ENCODE results near the gene NSUN2.

NSUN2 gene

DNA sequence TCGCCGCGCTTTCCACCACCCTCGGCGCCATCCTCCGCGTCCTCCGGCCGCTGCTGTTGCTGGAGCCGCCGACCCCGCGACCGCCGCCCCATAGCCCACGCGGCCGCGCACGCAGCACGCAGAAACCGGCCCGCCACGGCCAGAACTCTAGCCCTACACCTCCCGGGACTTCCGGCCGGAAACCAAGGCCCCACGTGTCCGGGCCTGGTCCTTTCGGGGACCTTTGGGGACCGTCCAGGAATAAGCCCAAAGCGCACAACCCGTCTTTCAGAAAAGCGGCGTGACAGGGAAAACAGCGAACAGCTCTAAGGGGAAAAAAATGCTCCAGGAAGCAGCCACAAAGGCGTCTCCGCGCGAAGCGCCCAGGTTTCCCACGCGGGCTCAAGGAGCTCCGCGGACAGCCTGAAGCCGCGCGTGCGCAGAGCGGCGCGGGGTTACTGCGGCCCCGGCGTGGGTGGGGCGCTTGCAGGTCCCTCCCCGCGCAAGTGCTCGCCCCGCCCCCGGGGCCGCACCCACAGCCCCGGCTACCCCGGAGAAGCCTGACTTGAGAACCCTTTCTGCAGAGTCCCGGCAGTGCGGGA lies at the start of gene NSUN2, which contains the start of gene SRD5A1:
Gene NSUN2, minus strand, starts transcription at position 157 of the 581 bp plus-strand sequence. Its CDS starts 65 bp downstream, at position 92.
Gene SRD5A1, plus strand, starts transcription at position 553 of the 581 bp plus-strand sequence. CDS start 137 bp downstream, outside the sequence.
- Histone ChIP-seq H3K4me1 (ENCODE audit: control insufficient read depth, insufficient read depth, low read length) (no peaks in the 10 kb centered on the region; the same call in 1 of the 2 replicates), H3K4me3 (ENCODE audit: low read length) (peak within 1 kb of the TSS; percentile 57), H3K9me3 (ENCODE audit: control insufficient read depth, insufficient read depth, low read length) (no peaks in the 10 kb centered on the region), H3K27ac (ENCODE audit: low read length) (no peak within 1 kb of the TSS), H3K27me3 (ENCODE audit: control insufficient read depth, insufficient read depth, low read length) (no peaks in the 10 kb centered on the region), H3K36me3 (ENCODE audit: control insufficient read depth, insufficient read depth, low read length) (peaks cover 7% of the 10 kb centered on the region; the same call in 1 of the 2 replicates)
- DNase-seq (ENCODE audit: low read depth, low spot score), result peak; percentile 47
- no CpG with 5 or more reads among the region's 66 CpGs for WGBS (ENCODE audit: insufficient coverage, insufficient read length)

DNA sequence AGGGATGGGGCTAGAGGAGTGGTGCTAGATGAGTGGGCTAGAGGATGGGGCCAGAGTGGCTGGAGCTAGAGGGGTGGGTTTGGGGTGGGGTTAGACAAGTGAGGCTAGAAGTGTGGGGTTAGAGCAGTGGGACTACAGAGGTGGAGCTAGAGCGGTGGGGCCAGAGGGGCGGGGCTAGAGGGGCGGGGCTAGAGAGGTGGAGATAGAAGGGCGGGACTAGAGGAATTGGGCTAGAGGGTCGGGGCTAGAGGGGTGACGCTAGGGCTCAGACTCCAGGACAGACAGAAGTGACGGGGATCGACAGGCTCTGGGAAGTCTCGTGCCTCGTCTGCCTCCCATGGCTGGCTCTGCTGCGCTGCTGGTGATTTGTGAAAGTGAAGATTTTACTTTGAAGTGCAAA lies 49.4 kb upstream of the NSUN2 start:
- Histone ChIP-seq H3K27ac (ENCODE audit: low read length) (no peak overlapping the region), H3K4me1 (ENCODE audit: control insufficient read depth, insufficient read depth, low read length) (no peaks in the 10 kb centered on the region), H3K9me3 (ENCODE audit: control insufficient read depth, insufficient read depth, low read length) (no peaks in the 10 kb centered on the region), H3K4me3 (ENCODE audit: low read length) (no peak overlapping the region), H3K36me3 (ENCODE audit: control insufficient read depth, insufficient read depth, low read length) (no peaks in the 10 kb centered on the region), H3K27me3 (ENCODE audit: control insufficient read depth, insufficient read depth, low read length) (no peaks in the 10 kb centered on the region)
- no CpG with 5 or more reads among the region's 11 CpGs for WGBS (ENCODE audit: insufficient coverage, insufficient read length)
- no peak for DNase-seq (ENCODE audit: low read depth, low spot score)

DNA sequence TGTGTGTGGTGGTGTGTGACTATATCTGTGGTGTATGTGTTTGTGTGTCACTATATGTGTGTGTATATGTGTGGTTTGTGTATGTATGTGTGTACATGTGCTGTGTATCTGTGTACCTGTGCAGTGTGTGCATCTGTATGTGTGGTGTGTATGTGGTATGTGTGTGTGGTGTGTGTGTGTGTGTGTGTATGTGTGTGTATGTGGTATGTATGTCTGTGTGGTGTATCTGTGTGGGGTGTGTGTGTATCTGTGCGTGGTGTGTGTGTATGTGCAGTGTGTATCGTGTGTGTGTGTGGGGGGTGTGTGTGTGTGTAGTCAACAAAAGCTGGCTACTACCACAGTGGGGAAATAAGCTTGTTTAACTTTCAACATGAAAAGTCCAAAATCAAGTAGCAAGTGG lies 48.8 kb upstream of the NSUN2 start:
- H3K36me3 ChIP-seq (ENCODE audit: control insufficient read depth, insufficient read depth, low read length), result no peaks in the 10 kb centered on the region
- no peak overlapping the region for H3K27ac ChIP-seq (ENCODE audit: low read length)
- WGBS (ENCODE audit: insufficient coverage, insufficient read length), result 100% methylated on average over 2 of the region's 2 CpGs
- H3K4me1 ChIP-seq (ENCODE audit: control insufficient read depth, insufficient read depth, low read length), result no peaks in the 10 kb centered on the region
- H3K9me3 ChIP-seq (ENCODE audit: control insufficient read depth, insufficient read depth, low read length), result no peaks in the 10 kb centered on the region
- no peak overlapping the region for H3K4me3 ChIP-seq (ENCODE audit: low read length)
- DNase-seq (ENCODE audit: low read depth, low spot score), result no peak
- no peaks in the 10 kb centered on the region for H3K27me3 ChIP-seq (ENCODE audit: control insufficient read depth, insufficient read depth, low read length)

DNA sequence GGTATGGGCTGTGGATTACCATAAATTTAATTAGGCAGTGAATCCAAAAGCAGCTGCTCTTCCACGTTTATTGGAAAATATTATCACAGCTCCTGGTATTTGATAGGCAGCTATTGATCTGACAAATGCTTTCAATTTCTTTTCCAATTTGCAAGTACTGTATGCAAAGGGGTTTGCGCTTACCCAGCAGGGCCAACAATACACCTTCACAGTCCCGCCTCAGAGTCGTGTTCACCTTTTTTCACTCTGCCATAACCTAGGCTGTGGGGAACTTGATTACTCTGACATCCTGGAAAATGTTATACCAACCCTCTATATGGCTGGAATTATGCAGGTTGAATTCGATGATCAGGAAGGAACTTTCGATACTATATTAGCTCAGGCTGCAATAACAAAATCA lies 48.1 kb upstream of the NSUN2 start:
- Histone ChIP-seq H3K4me3 (ENCODE audit: low read length) (no peak overlapping the region), H3K27ac (ENCODE audit: low read length) (no peak overlapping the region), H3K9me3 (ENCODE audit: control insufficient read depth, insufficient read depth, low read length) (no peaks in the 10 kb centered on the region), H3K27me3 (ENCODE audit: control insufficient read depth, insufficient read depth, low read length) (no peaks in the 10 kb centered on the region), H3K4me1 (ENCODE audit: control insufficient read depth, insufficient read depth, low read length) (no peaks in the 10 kb centered on the region), H3K36me3 (ENCODE audit: control insufficient read depth, insufficient read depth, low read length) (no peaks in the 10 kb centered on the region)
- DNase-seq (ENCODE audit: low read depth, low spot score), result no peak
- no CpG with 5 or more reads among the region's 6 CpGs for WGBS (ENCODE audit: insufficient coverage, insufficient read length)

DNA sequence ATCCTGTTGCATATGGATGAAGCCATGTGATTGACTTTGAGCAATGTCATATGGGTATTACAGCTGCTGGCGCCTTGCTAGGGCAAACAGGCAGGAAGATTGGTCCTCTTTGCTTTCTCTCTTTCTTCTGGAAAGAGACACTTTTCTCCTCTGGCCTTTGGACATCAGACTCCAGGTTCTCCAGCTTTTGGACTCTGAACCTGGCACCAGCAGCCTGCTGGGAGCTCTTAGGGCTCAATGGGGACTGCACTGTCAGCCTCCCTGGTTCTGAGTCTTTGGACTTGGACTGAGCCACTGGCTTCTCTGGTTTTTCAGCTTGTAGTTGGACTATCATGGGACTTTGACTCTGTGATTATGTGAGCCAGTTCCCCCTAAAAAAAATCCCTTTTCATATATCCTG lies 45.5 kb upstream of the NSUN2 start:
- no peaks in the 10 kb centered on the region for H3K27me3 ChIP-seq (ENCODE audit: control insufficient read depth, insufficient read depth, low read length)
- H3K4me3 ChIP-seq (ENCODE audit: low read length), result no peak overlapping the region
- no peaks in the 10 kb centered on the region for H3K4me1 ChIP-seq (ENCODE audit: control insufficient read depth, insufficient read depth, low read length)
- no peaks in the 10 kb centered on the region for H3K9me3 ChIP-seq (ENCODE audit: control insufficient read depth, insufficient read depth, low read length)
- H3K36me3 ChIP-seq (ENCODE audit: control insufficient read depth, insufficient read depth, low read length), result no peaks in the 10 kb centered on the region
- WGBS (ENCODE audit: insufficient coverage, insufficient read length), result no CpG with 5 or more reads among the region's 1 CpG
- no peak overlapping the region for H3K27ac ChIP-seq (ENCODE audit: low read length)
- no peak for DNase-seq (ENCODE audit: low read depth, low spot score)

DNA sequence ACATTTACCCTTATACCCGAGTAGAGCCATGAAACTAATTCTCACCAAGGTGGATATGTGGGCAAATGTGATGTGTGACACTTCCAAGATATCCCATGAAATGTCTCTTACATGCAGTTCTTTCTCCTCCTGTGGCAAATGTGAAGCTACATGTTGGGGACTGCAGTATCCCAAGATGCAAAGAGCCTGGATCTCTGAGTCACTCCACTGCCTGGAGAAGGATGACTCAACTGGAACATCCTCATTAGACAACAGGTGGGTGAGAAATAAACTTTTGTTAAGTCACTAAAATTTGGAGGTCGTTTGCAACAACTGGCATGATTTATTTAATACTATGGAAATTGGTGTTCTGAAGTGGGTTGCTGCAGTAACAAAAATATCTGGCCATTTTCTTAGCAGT lies 43.9 kb upstream of the NSUN2 start:
- no peaks in the 10 kb centered on the region for H3K4me1 ChIP-seq (ENCODE audit: control insufficient read depth, insufficient read depth, low read length)
- DNase-seq (ENCODE audit: low read depth, low spot score), result no peak
- WGBS (ENCODE audit: insufficient coverage, insufficient read length), result no CpG with 5 or more reads among the region's 2 CpGs
- H3K36me3 ChIP-seq (ENCODE audit: control insufficient read depth, insufficient read depth, low read length), result no peaks in the 10 kb centered on the region
- no peaks in the 10 kb centered on the region for H3K9me3 ChIP-seq (ENCODE audit: control insufficient read depth, insufficient read depth, low read length)
- H3K27me3 ChIP-seq (ENCODE audit: control insufficient read depth, insufficient read depth, low read length), result no peaks in the 10 kb centered on the region
- H3K4me3 ChIP-seq (ENCODE audit: low read length), result no peak overlapping the region
- H3K27ac ChIP-seq (ENCODE audit: low read length), result no peak overlapping the region

DNA sequence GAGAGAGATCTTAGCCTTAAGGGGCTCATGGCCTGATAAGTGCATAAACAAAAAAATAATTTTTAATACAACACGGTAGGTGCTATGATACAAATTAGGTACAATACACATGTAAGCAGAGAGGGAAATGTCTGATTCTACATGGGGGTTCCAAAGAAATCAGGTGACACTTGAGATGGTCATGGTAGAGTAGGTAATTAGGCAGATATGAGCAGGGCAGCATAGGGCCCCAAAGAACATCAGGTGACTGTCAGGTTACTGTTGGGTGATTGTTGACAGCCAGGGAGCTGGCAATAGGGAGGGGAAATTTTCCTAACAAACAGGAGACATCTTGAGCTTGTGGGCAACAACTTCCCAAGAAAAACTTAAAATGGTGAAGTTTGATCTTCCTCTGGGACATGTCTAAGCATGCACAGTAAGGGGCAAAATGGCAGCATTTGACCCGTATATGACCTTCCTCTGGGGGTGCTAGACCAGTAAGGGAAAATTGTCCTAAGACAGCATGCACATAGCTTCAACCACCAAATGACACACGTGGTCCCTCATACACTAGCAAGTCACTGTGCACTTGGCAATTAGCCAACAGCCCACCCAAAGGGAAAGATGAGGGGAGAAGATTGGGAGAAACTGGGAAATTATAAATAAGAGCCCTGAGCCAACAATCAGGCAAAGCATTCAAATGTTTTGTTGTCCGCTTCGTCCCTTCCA lies 43.1 kb upstream of the NSUN2 start:
- Histone ChIP-seq H3K4me3 (ENCODE audit: low read length) (no peak overlapping the region), H3K36me3 (ENCODE audit: control insufficient read depth, insufficient read depth, low read length) (no peaks in the 10 kb centered on the region), H3K27ac (ENCODE audit: low read length) (no peak overlapping the region), H3K9me3 (ENCODE audit: control insufficient read depth, insufficient read depth, low read length) (no peaks in the 10 kb centered on the region), H3K27me3 (ENCODE audit: control insufficient read depth, insufficient read depth, low read length) (no peaks in the 10 kb centered on the region), H3K4me1 (ENCODE audit: control insufficient read depth, insufficient read depth, low read length) (no peaks in the 10 kb centered on the region)
- no CpG with 5 or more reads among the region's 5 CpGs for whole genome bisulfite sequencing (ENCODE audit: insufficient coverage, insufficient read length)
- DNase-seq (ENCODE audit: low read depth, low spot score), result no peak

DNA sequence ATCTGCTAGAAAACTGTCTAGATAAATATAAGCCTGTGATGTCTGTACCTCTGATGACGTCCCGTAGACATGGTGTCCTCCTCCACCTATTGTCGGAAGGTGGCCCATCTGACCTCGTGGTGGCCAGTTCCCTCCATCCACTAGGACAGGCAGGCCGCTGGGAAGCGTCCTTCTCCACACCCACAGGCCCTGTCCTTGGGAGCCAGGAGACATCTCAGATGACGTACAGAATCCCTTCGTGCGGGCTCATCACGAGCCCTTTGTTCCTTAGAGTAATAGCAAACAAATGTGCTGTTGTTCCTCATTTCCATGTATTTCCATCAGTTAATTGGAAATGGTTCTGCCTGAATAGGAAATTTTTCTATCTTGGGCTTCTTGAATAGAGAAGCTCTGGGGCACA lies 42.0 kb upstream of the NSUN2 start:
- no peak for DNase-seq (ENCODE audit: low read depth, low spot score)
- Histone ChIP-seq H3K4me3 (ENCODE audit: low read length) (no peak overlapping the region), H3K27ac (ENCODE audit: low read length) (no peak overlapping the region), H3K27me3 (ENCODE audit: control insufficient read depth, insufficient read depth, low read length) (no peaks in the 10 kb centered on the region), H3K36me3 (ENCODE audit: control insufficient read depth, insufficient read depth, low read length) (no peaks in the 10 kb centered on the region), H3K9me3 (ENCODE audit: control insufficient read depth, insufficient read depth, low read length) (no peaks in the 10 kb centered on the region), H3K4me1 (ENCODE audit: control insufficient read depth, insufficient read depth, low read length) (no peaks in the 10 kb centered on the region)
- WGBS (ENCODE audit: insufficient coverage, insufficient read length), result no CpG with 5 or more reads among the region's 10 CpGs

DNA sequence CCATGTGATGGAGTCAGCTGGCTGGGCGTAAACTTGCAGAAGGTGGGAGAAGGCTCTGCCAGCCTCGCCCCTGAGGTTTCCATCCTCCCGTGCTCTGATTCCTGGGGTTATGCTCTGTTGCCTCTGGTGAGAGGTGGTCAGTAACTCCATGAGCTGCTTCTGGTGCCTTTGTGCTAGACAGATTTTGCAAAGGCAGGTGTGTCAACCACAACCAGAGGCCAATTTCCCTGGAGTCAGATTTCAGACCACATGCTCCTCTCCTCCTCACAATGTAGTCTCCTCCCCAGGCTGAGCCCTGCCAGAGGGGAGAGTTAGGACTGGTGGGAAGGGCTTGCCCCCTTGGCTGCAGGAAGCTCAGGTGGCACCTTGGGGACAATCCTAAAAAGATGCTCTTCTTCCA lies 41.6 kb upstream of the NSUN2 start:
- no CpG with 5 or more reads among the region's 3 CpGs for WGBS (ENCODE audit: insufficient coverage, insufficient read length)
- Histone ChIP-seq H3K4me1 (ENCODE audit: control insufficient read depth, insufficient read depth, low read length) (no peaks in the 10 kb centered on the region), H3K27ac (ENCODE audit: low read length) (no peak overlapping the region), H3K36me3 (ENCODE audit: control insufficient read depth, insufficient read depth, low read length) (no peaks in the 10 kb centered on the region), H3K9me3 (ENCODE audit: control insufficient read depth, insufficient read depth, low read length) (no peaks in the 10 kb centered on the region), H3K27me3 (ENCODE audit: control insufficient read depth, insufficient read depth, low read length) (no peaks in the 10 kb centered on the region), H3K4me3 (ENCODE audit: low read length) (no peak overlapping the region)
- DNase-seq (ENCODE audit: low read depth, low spot score), result no peak

DNA sequence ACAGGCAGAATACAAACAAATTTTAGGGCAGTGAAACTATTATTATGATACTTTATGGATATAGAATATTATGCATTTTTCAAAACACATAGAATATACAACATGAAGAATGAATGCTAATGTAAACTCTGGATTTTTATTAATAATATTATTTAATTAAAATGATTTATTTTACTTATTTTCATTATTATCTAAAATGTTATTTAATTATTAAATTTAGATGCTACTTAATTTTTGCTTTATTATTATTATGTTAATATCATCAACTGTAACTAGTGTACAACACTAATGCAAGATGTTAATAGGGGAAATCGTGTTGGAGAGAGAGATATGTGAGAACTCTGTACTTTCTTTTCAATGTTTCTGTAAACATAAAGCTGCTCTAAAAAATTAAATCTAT lies 41.1 kb upstream of the NSUN2 start:
- H3K4me3 ChIP-seq (ENCODE audit: low read length), result no peak overlapping the region
- DNase-seq (ENCODE audit: low read depth, low spot score), result no peak
- H3K36me3 ChIP-seq (ENCODE audit: control insufficient read depth, insufficient read depth, low read length), result no peaks in the 10 kb centered on the region
- H3K27ac ChIP-seq (ENCODE audit: low read length), result no peak overlapping the region
- H3K4me1 ChIP-seq (ENCODE audit: control insufficient read depth, insufficient read depth, low read length), result no peaks in the 10 kb centered on the region
- WGBS (ENCODE audit: insufficient coverage, insufficient read length), result no CpG with 5 or more reads among the region's 1 CpG
- no peaks in the 10 kb centered on the region for H3K27me3 ChIP-seq (ENCODE audit: control insufficient read depth, insufficient read depth, low read length)
- H3K9me3 ChIP-seq (ENCODE audit: control insufficient read depth, insufficient read depth, low read length), result no peaks in the 10 kb centered on the region

DNA sequence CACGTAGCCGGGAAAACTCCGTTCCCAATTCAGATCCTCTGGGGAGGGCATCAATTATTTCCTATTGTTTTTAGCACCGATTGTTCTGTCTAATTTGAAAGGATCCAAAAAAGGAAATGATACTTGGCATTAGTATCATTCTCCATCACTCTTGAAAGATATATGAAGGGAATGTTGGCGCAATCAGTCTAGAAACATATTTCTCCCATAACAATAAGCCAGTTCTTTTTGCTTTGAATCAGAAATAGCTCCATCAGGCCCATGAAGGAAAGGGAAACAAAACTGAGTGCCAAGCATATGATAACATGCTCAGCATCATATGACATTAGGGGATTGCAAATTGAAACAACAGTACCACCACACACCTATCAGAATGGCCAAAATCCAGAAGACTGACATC lies 40.2 kb upstream of the NSUN2 start:
- Histone ChIP-seq H3K27me3 (ENCODE audit: control insufficient read depth, insufficient read depth, low read length) (no peaks in the 10 kb centered on the region), H3K36me3 (ENCODE audit: control insufficient read depth, insufficient read depth, low read length) (no peaks in the 10 kb centered on the region), H3K27ac (ENCODE audit: low read length) (no peak overlapping the region), H3K4me3 (ENCODE audit: low read length) (no peak overlapping the region), H3K4me1 (ENCODE audit: control insufficient read depth, insufficient read depth, low read length) (peaks cover 1% of the 10 kb centered on the region; the same call in 1 of the 2 replicates), H3K9me3 (ENCODE audit: control insufficient read depth, insufficient read depth, low read length) (no peaks in the 10 kb centered on the region)
- no peak for DNase-seq (ENCODE audit: low read depth, low spot score)
- no CpG with 5 or more reads among the region's 5 CpGs for WGBS (ENCODE audit: insufficient coverage, insufficient read length)

All from iPS DF 6.9 (cell line).